Hepatic stellate cell (primary cell): ENCODE results near the gene CCDC92.
"Not testable (repeated sequence)": the region's sequence is repeated elsewhere in the genome, so short reads cannot be mapped to it uniquely, and the experiment has no call there.

Experiments used
- DNase-seq: peaks from one replicate; pipeline ENCODE4 v3.0.0; 2011; ENCODE audit warnings: low spot score

CCDC92 gene

GRCh38 chr12:123936956-123937706, 35.5 kb downstream of the CCDC92 start:
- DNase-seq: no peak

DNA sequence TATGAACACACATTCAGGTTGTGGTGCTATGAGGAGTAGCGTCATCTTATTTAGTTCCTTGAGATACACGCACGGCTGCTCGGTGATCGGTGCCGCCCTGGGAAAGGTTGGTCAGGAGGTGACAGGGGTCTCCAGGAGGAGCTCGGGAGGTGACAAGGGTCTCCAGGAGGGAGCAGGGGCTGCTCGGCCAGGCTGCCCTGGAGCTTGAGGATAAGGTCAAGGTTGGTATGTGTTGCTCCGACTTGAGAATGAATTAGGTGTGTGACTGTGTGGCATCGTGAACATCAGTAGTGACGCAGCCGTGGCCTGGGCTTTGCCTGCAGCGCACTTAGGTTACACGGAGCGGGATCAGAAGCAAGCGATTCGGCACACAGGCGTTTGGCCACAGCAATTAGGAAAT, 36.2 kb downstream of the CCDC92 start:
- DNase-seq: no peak

DNA sequence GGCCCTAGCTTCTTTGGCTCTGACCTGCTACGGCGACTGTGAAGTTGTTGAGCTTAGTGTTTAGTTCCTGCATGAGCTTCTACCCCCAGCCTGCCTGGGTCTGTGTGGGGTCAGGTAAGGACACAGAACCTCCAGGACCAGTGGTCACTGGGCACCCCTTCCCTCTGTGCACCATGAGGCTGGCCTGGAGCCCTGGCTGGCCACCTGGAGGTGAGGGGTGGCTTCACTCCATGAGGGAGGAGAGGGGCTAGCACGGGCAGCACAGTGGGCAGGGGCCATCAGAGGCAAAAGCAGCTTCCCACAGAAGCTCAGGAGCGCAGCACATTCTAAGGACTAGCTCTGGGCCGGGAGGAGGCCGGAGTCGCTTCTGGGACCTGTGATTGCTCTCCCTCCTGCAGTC, 36.7 kb downstream of the CCDC92 start:
- DNase-seq: no peak

DNA sequence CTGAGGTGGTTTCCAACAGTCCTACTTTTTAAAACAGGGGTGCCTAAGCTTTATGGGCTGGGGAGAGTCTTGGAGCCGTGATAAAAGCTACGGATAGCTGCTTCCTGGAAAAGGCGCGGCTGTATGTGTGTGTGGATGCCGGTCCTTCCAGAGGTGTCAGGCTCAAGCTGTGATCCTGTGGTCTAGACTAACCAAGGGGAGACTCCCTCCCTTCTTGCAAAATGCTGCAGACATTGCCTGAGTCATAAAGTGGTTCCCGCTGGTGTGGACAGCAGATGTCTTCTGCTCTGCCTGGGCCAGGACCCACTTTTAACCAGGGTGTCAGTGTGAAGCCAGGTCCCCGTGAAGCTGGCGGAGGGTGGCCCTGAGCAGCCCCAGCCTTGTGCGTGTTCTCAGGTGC, 37.8 kb downstream of the CCDC92 start:
- DNase-seq: no peak

DNA sequence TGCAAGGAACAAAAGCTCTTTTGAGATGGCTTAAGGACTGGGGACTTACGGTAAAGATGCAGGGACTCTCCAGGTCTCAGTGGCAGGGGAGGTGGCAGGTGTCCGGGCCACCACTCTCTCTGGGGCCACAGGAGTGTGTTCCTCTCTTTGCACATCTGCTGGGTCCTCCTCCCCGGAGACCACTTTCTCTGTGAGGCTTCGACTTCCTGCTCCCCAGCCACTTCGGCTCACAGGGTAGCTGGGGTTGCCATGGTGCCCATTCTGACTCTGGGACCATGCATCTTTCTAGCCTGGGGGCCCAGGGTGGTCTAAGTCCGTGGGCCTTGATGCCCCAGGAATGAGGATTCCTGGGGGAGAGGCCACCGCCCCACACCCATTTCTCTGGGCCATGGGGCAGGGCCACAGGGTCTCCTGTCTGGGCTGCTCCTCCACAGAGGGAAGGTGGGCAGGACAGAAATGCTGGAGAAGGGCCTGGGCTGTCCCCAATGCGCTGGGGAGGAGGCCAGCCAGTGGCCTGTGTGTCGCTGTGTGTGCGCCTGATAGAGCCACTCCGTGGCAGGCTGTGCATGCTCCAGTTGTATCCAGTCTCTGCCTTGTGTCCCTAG, 38.5 kb downstream of the CCDC92 start:
- DNase-seq: no peak

- DNase-seq: no peak
Observed at GRCh38 chr12:123933214-123933613, 39.4 kb downstream of the CCDC92 start.

DNA sequence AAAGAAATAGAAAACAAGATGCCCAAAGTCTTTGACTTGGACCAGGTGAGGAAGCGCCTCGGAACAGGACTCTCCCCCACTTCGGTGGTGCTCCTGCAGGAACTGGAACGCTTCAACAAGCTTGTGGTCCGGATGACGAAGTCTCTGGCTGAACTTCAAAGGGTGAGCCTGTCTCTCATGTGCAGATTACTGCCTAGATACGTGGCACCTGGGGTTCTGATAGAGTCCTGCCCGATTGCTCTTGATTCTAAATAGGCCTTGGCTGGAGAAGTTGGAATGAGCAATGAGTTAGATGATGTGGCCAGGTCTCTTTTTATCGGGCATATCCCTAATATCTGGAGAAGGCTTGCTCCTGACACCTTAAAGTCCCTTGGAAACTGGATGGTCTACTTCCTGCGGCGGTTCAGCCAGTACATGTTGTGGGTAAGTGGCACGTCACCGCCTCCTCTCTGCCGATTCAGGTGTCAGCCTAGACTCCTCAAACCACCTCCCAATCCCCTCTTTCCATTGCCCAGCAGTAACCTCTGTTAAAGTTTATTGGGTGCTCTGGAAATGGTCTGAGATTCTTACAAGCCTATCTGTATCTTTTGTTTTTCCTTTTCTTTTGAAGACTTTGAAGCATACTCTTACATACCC, 40.8 kb downstream of the CCDC92 start:
- DNase-seq: no peak

- no peak for DNase-seq
Observed at GRCh38 chr12:123929946-123930583, 42.6 kb downstream of the CCDC92 start.

DNA sequence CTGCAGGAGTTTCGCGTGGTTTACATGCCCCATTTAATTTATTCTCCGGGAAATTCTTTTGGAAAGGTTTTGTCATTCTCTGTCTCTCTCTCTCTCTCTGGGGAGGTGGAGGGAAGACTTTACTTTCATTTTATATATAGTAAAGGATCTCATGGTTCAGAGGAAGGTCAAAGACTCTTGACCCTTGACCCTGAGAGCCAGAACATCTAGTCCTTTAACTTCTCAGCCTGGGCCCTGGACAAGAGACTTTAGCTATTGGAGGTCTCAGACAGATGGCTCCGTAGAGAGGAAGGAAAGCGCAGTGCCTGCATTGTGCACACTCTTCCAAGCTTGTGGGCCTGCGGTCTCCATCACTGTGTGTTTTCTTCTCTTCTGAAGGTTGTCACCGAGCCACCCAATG, 43.7 kb downstream of the CCDC92 start:
- no peak for DNase-seq

DNA sequence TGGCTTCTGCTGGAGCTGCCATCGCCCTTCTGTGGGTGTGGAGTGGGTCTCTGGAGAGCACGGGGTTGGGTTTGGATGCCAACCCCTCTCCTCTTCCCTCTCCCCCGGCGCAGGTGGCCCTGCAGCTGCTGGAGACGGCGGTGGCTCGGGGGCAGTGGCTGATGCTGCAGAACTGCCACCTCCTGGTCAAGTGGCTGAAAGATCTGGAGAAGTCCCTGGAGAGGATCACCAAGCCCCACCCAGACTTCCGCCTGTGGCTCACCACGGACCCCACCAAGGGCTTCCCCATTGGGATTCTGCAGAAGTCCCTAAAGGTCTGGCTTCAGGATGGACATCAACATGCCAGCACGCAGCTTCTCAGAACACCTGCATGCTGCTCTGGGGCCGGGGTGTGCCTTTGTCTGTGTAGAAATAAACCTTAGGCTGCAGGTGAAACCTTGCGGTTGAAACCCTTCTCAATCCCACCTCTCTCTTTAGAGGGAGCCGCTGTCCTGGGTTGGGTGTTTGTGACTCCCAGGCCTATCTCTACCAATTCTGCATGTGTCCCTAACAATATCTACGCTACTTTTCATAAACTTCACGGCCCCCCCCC, 44.3 kb downstream of the CCDC92 start:
- DNase-seq: no peak

GRCh38 chr12:123924539-123924938, 48.1 kb downstream of the CCDC92 start:
- no peak for DNase-seq

GRCh38 chr12:123923927-123924326, 48.7 kb downstream of the CCDC92 start:
- DNase-seq: no peak

DNA sequence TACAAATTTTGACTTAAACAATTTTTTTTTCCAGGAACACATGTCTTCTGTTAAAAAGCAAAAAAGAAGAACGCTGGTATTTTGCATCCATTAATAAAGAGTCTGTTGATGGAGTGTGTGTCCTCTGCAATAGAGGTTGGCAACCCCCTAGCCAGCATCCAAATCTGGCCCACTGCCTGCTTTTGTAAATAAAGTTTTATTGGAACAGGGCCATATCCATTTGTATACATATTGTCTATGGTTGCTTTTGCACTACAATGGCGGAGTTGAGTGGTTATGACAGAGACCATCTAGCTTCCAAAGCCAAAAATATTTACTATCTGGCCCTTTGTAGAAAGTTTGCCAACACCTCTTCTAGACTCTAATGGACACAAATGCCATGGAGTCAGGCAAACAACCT, 49.6 kb downstream of the CCDC92 start:
- no peak for DNase-seq

GRCh38 chr12:123919980-123920360, 52.7 kb downstream of the CCDC92 start:
- DNase-seq: no peak

- no peak for DNase-seq
Observed at GRCh38 chr12:123917337-123917850, 55.2 kb downstream of the CCDC92 start.

- no peak for DNase-seq
Observed at GRCh38 chr12:123916729-123917128, 55.9 kb downstream of the CCDC92 start.

DNA sequence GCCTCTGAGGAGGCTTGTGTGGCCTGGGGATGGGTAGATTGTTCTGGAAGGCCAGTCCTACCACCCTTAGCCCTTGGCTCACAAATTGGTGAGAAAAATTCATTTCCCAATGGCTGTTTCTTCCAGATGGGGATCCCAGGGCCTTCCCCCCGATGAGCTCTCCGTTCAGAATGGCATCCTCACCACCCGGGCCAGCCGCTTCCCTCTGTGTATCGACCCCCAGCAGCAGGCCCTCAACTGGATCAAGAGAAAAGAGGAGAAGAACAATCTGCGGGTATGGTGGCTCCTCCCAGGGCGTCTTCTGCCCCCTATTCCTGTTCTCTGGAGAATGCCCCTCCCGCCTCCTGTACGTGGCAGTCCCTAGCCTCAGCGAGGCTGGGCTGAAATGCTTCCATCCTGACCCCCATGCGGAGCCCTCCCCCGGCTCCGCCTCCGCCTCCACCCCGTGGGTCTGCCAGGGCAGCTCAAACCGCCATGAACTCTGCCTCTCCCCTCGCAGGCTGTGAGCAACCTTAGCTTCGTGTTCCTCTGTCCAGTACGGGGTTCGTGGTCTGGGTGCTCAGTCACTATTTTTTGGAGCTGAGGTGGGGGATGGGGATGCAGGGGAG, 57.8 kb downstream of the CCDC92 start:
- no peak for DNase-seq

GRCh38 chr12:123912415-123913380, 59.9 kb downstream of the CCDC92 start:
- no peak for DNase-seq

- DNase-seq: not testable (repeated sequence)
Observed at GRCh38 chr12:123911672-123912409, 60.8 kb downstream of the CCDC92 start.

DNA sequence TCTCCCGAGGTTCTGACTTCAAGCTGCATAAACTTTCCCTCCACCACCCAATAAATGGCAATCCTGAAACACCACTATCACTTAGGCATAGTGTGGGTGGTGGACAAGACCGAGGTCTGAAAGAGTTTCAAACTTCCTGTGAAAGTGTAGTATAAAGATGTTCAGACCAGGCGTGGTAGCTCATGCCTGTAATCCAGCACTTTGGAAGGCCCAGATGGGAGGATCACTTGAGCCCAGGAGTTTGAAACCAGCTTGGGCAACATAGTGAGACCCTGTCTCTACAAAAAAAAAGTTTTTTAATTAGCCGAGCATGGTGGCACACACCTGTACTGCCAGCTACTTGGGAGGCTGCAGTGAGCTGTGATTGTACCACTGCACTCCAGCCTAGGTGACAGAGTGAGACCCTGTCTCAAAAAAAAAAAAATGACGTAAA, 61.9 kb downstream of the CCDC92 start:
- no peak for DNase-seq
